ENCODE results near the gene NME7. TPM values are rescaled to one million over a fixed set of nuclear protein-coding genes. Genes with fewer than 3 reads are reported as not detected.
A peak's percentile ranks its signal among the peaks of the same experiment; 100 is the strongest.

The NME7 gene
- total RNA-seq, 1 experiment from 2014 or later: 21.8 TPM

DNA sequence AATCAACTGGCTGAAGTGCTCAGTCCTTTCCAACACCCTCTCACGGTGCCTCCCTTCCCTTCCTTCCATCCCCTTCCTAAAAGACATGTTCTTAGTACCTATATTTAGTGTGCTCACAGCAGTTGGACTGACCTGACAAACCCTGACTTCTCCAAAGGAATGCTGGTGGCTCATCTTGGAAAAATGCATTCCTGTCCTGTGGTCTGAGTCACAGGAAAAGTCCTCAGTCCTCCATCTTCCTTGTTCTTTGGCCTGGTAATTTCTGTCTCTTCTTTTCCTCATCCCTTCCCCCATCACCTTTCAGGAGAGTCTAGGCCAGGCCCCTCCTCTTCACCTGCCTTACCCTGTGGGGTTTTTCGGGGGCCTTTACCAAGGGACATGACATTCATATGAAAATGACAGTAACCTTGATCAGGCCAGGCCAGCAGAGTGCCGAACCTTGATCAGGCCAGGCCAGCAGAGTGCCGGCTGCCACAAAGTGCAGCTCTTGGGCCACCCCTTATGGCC lies 253.9 kb downstream of the NME7 start (continued):
- TF ChIP-seq, protein P1, sequence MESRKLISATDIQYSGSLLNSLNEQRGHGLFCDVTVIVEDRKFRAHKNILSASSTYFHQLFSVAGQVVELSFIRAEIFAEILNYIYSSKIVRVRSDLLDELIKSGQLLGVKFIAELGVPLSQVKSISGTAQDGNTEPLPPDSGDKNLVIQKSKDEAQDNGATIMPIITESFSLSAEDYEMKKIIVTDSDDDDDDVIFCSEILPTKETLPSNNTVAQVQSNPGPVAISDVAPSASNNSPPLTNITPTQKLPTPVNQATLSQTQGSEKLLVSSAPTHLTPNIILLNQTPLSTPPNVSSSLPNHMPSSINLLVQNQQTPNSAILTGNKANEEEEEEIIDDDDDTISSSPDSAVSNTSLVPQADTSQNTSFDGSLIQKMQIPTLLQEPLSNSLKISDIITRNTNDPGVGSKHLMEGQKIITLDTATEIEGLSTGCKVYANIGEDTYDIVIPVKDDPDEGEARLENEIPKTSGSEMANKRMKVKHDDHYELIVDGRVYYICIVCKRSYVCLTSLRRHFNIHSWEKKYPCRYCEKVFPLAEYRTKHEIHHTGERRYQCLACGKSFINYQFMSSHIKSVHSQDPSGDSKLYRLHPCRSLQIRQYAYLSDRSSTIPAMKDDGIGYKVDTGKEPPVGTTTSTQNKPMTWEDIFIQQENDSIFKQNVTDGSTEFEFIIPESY (IDR thresholded peaks at IDR 0.05; ENCODE audit: extremely low read depth, insufficient replicate concordance, low read length): no peak
- TF ChIP-seq ELF1 (IDR thresholded peaks at IDR 0.05; ENCODE audit: borderline replicate concordance, low read depth): no peak; the same call in 1 of the 2 replicates
- no peak for TF ChIP-seq REST (IDR thresholded peaks at IDR 0.05; ENCODE audit: low read depth)
- TF ChIP-seq ZNF274 (IDR thresholded peaks at IDR 0.05; ENCODE audit: low read depth, low read length): no peak
- no peak for TF ChIP-seq EZH2phosphoT487 (IDR thresholded peaks at IDR 0.05; ENCODE audit: borderline replicate concordance)
- peak; percentile 41; the same call in 1 of the 2 replicates for TF ChIP-seq CEBPB (IDR thresholded peaks at IDR 0.05; ENCODE audit: low read depth)
- TF ChIP-seq TCF7L2 (IDR thresholded peaks at IDR 0.05; ENCODE audit: borderline replicate concordance, extremely low read depth, insufficient read depth, insufficient read length): peak; percentile 51
